Bronchial epithelial cell (primary cell): Measurements from ENCODE around the gene SOCS6. TPM values are rescaled to one million over a fixed set of nuclear protein-coding genes. Genes with fewer than 3 reads are reported as not detected.
A peak's percentile ranks its signal among the peaks of the same experiment; 100 is the strongest.

Experiments
- DNase-seq: peaks from one replicate; pipeline ENCODE4 v3.0.0-alpha.2; 2010; ENCODE audit warnings: low read depth
- FAIRE-seq: peaks from 2 replicates; lab custom pipeline; 2011; peaks lifted over from hg19 to GRCh38; lab: Jason Lieb, UNC
- H3K27me3 ChIP-seq: 2 replicates; pipeline ENCODE4 v1.5.1; 2011; ENCODE audit warnings: low read length; ENCODE audit not compliant: control insufficient read depth, insufficient read depth
- H3K36me3 ChIP-seq: 2 replicates; pipeline ENCODE4 v1.5.1; 2011; ENCODE audit warnings: low read length; ENCODE audit not compliant: control insufficient read depth, insufficient read depth
- H3K4me3 ChIP-seq: 2 replicates; pipeline ENCODE4 v1.5.1; 2011; ENCODE audit warnings: mild to moderate bottlenecking, low read depth, low read length, control low read depth
- total RNA-seq: library from RNA; depleted of rRNA; stranded (reverse); fragments of >200 nt; gene quantifications from 2 replicates; pipeline ENCODE4 v1.2.1, GENCODE V29; 2014
- TF ChIP-seq, protein P1 (sequence below): IDR thresholded peaks from 2 replicates; pipeline ENCODE4 v1.5.1; 2011; ENCODE audit warnings: mild to moderate bottlenecking, moderate library complexity, low read length, control low read depth, inconsistent platforms; ENCODE audit not compliant: insufficient read depth, severe bottlenecking

Gene SOCS6
- total RNA-seq, 1 donor from 2014 or later: 51.6 TPM

GRCh38 chr18:70271742-70272141, 17.1 kb upstream of the SOCS6 start:
- no peak for FAIRE-seq

GRCh38 chr18:70273021-70273420, 15.8 kb upstream of the SOCS6 start:
- H3K4me3 ChIP-seq: no peak overlapping the region
- H3K27me3 ChIP-seq: no peaks in the 10 kb centered on the region
- DNase-seq (no peak), FAIRE-seq (no peak)
- TF ChIP-seq, protein P1, sequence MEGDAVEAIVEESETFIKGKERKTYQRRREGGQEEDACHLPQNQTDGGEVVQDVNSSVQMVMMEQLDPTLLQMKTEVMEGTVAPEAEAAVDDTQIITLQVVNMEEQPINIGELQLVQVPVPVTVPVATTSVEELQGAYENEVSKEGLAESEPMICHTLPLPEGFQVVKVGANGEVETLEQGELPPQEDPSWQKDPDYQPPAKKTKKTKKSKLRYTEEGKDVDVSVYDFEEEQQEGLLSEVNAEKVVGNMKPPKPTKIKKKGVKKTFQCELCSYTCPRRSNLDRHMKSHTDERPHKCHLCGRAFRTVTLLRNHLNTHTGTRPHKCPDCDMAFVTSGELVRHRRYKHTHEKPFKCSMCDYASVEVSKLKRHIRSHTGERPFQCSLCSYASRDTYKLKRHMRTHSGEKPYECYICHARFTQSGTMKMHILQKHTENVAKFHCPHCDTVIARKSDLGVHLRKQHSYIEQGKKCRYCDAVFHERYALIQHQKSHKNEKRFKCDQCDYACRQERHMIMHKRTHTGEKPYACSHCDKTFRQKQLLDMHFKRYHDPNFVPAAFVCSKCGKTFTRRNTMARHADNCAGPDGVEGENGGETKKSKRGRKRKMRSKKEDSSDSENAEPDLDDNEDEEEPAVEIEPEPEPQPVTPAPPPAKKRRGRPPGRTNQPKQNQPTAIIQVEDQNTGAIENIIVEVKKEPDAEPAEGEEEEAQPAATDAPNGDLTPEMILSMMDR: no peak
- H3K36me3 ChIP-seq: no peaks in the 10 kb centered on the region

More at GRCh38 chr18:70271742-70272141, 17.1 kb upstream of the SOCS6 start:
- no peak for DNase-seq
- no peak overlapping the region for H3K4me3 ChIP-seq
- H3K27me3 ChIP-seq: no peaks in the 10 kb centered on the region
- TF ChIP-seq, protein P1: no peak
- no peaks in the 10 kb centered on the region for H3K36me3 ChIP-seq

- DNase-seq (no peak), FAIRE-seq (no peak)
- Histone ChIP-seq H3K36me3 (no peaks in the 10 kb centered on the region), H3K27me3 (no peaks in the 10 kb centered on the region), H3K4me3 (no peak overlapping the region)
- TF ChIP-seq, protein P1: no peak
These were observed 12.2 kb upstream of the SOCS6 start for GRCh38 chr18:70276416-70277191.

- no peak for FAIRE-seq
These were observed 9.4 kb upstream of the SOCS6 start for GRCh38 chr18:70279470-70279869.

DNA sequence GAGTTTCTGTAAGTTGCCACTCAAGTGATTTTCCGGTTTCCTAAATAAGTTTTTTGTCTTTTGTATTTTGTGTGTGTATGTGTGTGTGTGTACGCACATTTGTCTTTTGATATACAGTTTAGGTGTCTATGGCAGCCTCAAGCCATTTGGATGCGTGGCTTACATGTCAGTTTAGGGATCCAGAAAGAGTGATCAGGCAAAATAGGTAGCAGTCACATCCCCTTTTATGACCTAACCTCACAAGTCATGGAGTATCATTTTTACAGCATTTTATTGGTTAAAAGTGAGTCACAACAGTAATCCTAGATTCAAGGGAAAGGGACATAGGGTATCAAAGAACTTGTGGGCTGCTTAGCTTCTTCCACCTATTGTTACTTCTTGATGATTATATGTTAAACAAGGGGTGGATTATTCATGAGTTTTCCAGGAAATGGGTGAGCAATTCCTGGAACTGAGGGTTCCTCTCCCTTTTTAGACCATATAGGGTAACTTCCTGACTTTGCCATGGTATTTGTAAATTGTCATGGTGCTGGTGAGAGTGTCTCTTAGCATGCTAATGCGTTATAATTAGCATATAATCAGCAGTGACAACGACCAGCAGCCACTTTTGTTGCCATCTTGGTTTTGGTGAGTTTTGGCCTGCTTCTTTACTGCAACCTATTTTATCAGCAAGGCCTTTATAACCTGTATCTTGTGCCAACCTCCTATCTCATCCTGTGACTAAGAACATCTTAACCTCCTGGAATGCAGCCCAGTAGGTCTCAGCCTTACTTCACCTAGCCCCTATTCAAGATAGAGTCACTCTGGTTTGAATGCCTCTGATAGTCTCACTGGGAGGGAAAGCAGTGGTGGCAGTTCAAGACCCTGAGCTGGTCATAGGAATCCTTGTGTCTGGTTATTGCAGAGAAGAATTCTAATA, 8.6 kb upstream of the SOCS6 start:
- no peak for FAIRE-seq

More at GRCh38 chr18:70279470-70279869, 9.4 kb upstream of the SOCS6 start:
- no peak for DNase-seq
- no peak overlapping the region for H3K4me3 ChIP-seq
- no peaks in the 10 kb centered on the region for H3K36me3 ChIP-seq
- H3K27me3 ChIP-seq: no peaks in the 10 kb centered on the region
- TF ChIP-seq, protein P1: no peak

More for the DNA sequence above, 8.6 kb upstream of the SOCS6 start:
- peak; percentile 91 for DNase-seq
- TF ChIP-seq, protein P1: no peak
- no peaks in the 10 kb centered on the region for H3K36me3 ChIP-seq
- H3K27me3 ChIP-seq: no peaks in the 10 kb centered on the region
- no peak overlapping the region for H3K4me3 ChIP-seq
